HL-60 (cell line): Measurements from ENCODE around the gene TMEM82.

Experiments used
- DNase-seq, 2 experiments: peaks; one replicate each; pipeline ENCODE4 v3.0.0-alpha.2; 2010 to 2020; ENCODE audit warnings: low read depth in 1 of 2, low spot score in 1 of 2
- H3K27ac ChIP-seq: fragments of 250-450 bp; sonication (Bioruptor Pico); replicated peaks from 2 replicates; pipeline ENCODE4 v1.5.1; 2020; ENCODE audit warnings: mild to moderate bottlenecking, moderate library complexity
- H3K27me3 ChIP-seq: fragments of 250-450 bp; sonication (Bioruptor Pico); 2 replicates; pipeline ENCODE4 v1.5.1; 2021; ENCODE audit warnings: mild to moderate bottlenecking, moderate library complexity; ENCODE audit not compliant: insufficient read depth, poor library complexity, severe bottlenecking
- H3K4me3 ChIP-seq: replicated peaks from 2 replicates; pipeline ENCODE4 v1.5.1; 2011; ENCODE audit warnings: mild to moderate bottlenecking, control low read depth, low read length; ENCODE audit not compliant: insufficient read depth
- GABPA ChIP-seq: IDR thresholded peaks from 2 replicates; pipeline ENCODE4 v1.6.1; 2012; ENCODE audit warnings: low read depth
- POLR2AphosphoS5 ChIP-seq: IDR thresholded peaks from 2 replicates; pipeline ENCODE4 v1.6.1; 2012; ENCODE audit warnings: low read depth
- REST ChIP-seq: IDR thresholded peaks from 2 replicates; pipeline ENCODE4 v1.6.1; 2012; ENCODE audit warnings: low read depth; ENCODE audit not compliant: insufficient replicate concordance
- SPI1 ChIP-seq: IDR thresholded peaks from 2 replicates; pipeline ENCODE4 v1.6.1; 2012; ENCODE audit warnings: low read depth, mild to moderate bottlenecking, borderline replicate concordance
- TF ChIP-seq, protein P1 (sequence below): IDR thresholded peaks from one replicate; pipeline ENCODE4 v1.5.1; 2011; ENCODE audit warnings: low read length, control low read depth, inconsistent platforms; ENCODE audit not compliant: insufficient read depth

The TMEM82 gene

GRCh38 chr1:15758343-15758931 is 16.1 kb downstream of the TMEM82 start, which contains the start of gene FBLIM1:
TSS of gene FBLIM1 (plus strand) at chr1:15758795. CDS start at chr1:15764984, 6,189 bp downstream.
- Histone ChIP-seq H3K4me3 (no peak within 1 kb of the TSS), H3K27ac (no peak within 1 kb of the TSS), H3K27me3 (peaks cover 40% of the 10 kb centered on the region)
- DNase-seq: no peak
- TF ChIP-seq GABPA (no peak), POLR2AphosphoS5 (no peak), SPI1 (no peak), REST (no peak)
- TF ChIP-seq, protein P1, sequence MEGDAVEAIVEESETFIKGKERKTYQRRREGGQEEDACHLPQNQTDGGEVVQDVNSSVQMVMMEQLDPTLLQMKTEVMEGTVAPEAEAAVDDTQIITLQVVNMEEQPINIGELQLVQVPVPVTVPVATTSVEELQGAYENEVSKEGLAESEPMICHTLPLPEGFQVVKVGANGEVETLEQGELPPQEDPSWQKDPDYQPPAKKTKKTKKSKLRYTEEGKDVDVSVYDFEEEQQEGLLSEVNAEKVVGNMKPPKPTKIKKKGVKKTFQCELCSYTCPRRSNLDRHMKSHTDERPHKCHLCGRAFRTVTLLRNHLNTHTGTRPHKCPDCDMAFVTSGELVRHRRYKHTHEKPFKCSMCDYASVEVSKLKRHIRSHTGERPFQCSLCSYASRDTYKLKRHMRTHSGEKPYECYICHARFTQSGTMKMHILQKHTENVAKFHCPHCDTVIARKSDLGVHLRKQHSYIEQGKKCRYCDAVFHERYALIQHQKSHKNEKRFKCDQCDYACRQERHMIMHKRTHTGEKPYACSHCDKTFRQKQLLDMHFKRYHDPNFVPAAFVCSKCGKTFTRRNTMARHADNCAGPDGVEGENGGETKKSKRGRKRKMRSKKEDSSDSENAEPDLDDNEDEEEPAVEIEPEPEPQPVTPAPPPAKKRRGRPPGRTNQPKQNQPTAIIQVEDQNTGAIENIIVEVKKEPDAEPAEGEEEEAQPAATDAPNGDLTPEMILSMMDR: no peak

DNA sequence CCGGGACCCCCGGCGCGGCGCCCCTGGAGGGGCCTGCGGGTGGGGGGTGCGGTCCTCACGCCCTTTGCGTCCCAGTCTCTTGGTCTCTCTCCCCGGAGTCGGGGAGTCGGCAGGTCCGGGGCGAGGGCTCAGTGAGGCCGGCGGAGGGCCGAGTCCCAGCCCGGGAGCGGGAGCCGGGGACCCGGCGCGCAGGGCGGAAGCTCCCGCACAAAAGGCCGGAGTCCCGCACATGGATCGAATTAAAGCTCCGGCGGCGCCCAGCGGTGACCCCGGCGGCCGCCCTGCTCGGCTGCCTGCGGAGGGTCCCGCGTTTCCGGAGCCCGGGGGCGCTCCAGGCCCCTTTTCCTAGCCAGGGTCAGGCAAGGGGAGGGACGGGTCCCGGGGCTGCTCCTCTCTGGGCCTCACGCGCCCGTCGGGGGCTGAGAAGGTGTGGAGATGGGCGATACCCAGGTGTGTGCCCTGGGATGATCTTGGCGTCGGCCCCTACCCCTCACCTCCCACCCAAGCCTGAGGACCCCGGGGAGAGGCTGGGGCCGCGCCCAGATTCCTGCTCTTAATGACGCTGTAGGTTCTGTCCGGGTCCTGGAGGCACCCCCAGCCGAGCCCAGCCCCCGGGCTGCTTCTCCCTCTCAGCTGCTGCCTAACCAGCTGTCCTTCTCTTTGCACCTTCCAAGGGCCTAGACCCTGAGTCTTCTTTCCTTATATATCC is 16.8 kb downstream of the TMEM82 start:
- Histone ChIP-seq H3K27ac (no peak overlapping the region), H3K4me3 (no peak overlapping the region), H3K27me3 (peaks cover 43% of the 10 kb centered on the region)
- no peak for DNase-seq
- TF ChIP-seq GABPA (no peak), POLR2AphosphoS5 (no peak), REST (no peak), SPI1 (no peak)
- TF ChIP-seq, protein P1: no peak

- Histone ChIP-seq H3K27me3 (peaks cover 49% of the 10 kb centered on the region), H3K4me3 (no peak overlapping the region), H3K27ac (no peak overlapping the region)
- no peak for TF ChIP-seq GABPA
- TF ChIP-seq POLR2AphosphoS5: no peak
- no peak for TF ChIP-seq SPI1
- TF ChIP-seq REST: no peak
- TF ChIP-seq, protein P1: no peak
- DNase-seq: no peak
These were observed 18.4 kb downstream of the TMEM82 start for GRCh38 chr1:15760520-15761211.
